Fibroblast of mammary gland (primary cell): Measurements from ENCODE around the gene MPZL2.

Source experiments
- DNase-seq: peaks from one replicate; pipeline ENCODE4 v3.0.0-alpha.2; 2010; ENCODE audit warnings: low read depth
- H3K4me3 ChIP-seq: 2 replicates; pipeline ENCODE4 v1.5.1; 2011; ENCODE audit warnings: low read depth, mild to moderate bottlenecking, low read length, moderate library complexity; ENCODE audit not compliant: control insufficient read depth
- CTCF ChIP-seq: conservative IDR thresholded peaks from 2 replicates; pipeline ENCODE4 v1.5.1; 2011; ENCODE audit warnings: low read depth, low read length, inconsistent platforms; ENCODE audit not compliant: control insufficient read depth, insufficient read depth

MPZL2 gene

GRCh38 chr11:118243993-118244762, 19.9 kb downstream of the MPZL2 start:
- no peak for TF ChIP-seq CTCF

GRCh38 chr11:118243161-118243560, 20.9 kb downstream of the MPZL2 start:
- no peak for DNase-seq
- H3K4me3 ChIP-seq, result no peak overlapping the region
- no peak for TF ChIP-seq CTCF

More at GRCh38 chr11:118243993-118244762, 19.9 kb downstream of the MPZL2 start:
- DNase-seq, result no peak
- H3K4me3 ChIP-seq, result no peak overlapping the region

GRCh38 chr11:118241764-118242098, 22.4 kb downstream of the MPZL2 start:
- DNase-seq, result no peak
- no peak overlapping the region for H3K4me3 ChIP-seq
- TF ChIP-seq CTCF, result no peak

GRCh38 chr11:118240999-118241763, 22.9 kb downstream of the MPZL2 start:
- TF ChIP-seq CTCF, result no peak
- H3K4me3 ChIP-seq, result no peak overlapping the region
- no peak for DNase-seq

- no peak overlapping the region for H3K4me3 ChIP-seq
- no peak for DNase-seq
- no peak for TF ChIP-seq CTCF
Measured at GRCh38 chr11:118239509-118240205, 24.4 kb downstream of the MPZL2 start.

GRCh38 chr11:118238929-118239328, 25.2 kb downstream of the MPZL2 start:
- no peak for TF ChIP-seq CTCF
- no peak overlapping the region for H3K4me3 ChIP-seq
- DNase-seq, result no peak
